Liver (tissue), 3 donors: ENCODE data around the gene DMD.

Experiments used
- ATF3 ChIP-seq: IDR thresholded peaks from 2 replicates; pipeline ENCODE4 v1.6.1; 2016; ENCODE audit warnings: antibody characterized with exemption
- CTCF ChIP-seq: fragments of 150-350 bp; IDR thresholded peaks from 2 replicates; pipeline ENCODE4 v1.5.1; 2017; ENCODE audit warnings: improper control_type of control experiment, low read depth, low read length; ENCODE audit not compliant: missing input control
- EGR1 ChIP-seq, 2 donors: IDR thresholded peaks; 2 replicates each; pipeline ENCODE4 v1.6.1; 2016 to 2018; ENCODE audit warnings: antibody characterized with exemption in 2 of 2, low read depth in 2 of 2
- FOXA1 ChIP-seq: IDR thresholded peaks from 2 replicates; pipeline ENCODE4 v1.6.1; 2016; ENCODE audit warnings: antibody characterized with exemption
- JUND ChIP-seq, 2 donors: IDR thresholded peaks; 2 replicates each; pipeline ENCODE4 v1.6.1; 2016; ENCODE audit warnings: antibody characterized with exemption in 2 of 2
- MAX ChIP-seq: IDR thresholded peaks from 2 replicates; pipeline ENCODE4 v1.6.1; 2016; ENCODE audit warnings: antibody characterized with exemption
- RAD21 ChIP-seq, 2 donors: IDR thresholded peaks; 2 replicates each; pipeline ENCODE4 v1.6.1; 2016; ENCODE audit warnings: antibody characterized with exemption in 2 of 2, mild to moderate bottlenecking in 2 of 2
- REST ChIP-seq: IDR thresholded peaks from 2 replicates; pipeline ENCODE4 v1.6.1; 2016; ENCODE audit warnings: antibody characterized with exemption, mild to moderate bottlenecking
- SP1 ChIP-seq: IDR thresholded peaks from 2 replicates; pipeline ENCODE4 v1.6.1; 2018; ENCODE audit warnings: antibody characterized with exemption, mild to moderate bottlenecking
- ZBTB33 ChIP-seq: IDR thresholded peaks from 2 replicates; pipeline ENCODE4 v1.6.1; 2016; ENCODE audit warnings: antibody characterized with exemption
- donor health status: healthy.
- donor health status: healthy.

- TF ChIP-seq MAX = no peak
- no peak for TF ChIP-seq CTCF
- no peak for TF ChIP-seq RAD21 (IDR thresholded peaks at IDR 0.05)
- TF ChIP-seq FOXA1 = no peak
- no peak for TF ChIP-seq REST
- TF ChIP-seq ZBTB33 = no peak
- no peak for TF ChIP-seq ATF3
- no peak for TF ChIP-seq EGR1 (IDR thresholded peaks at IDR 0.05; ENCODE audit: low read depth in 2 of 2)
- no peak for TF ChIP-seq SP1
- TF ChIP-seq JUND (IDR thresholded peaks at IDR 0.05) = no peak
Measured at GRCh38 chrX:31540313-31540712, 1671.0 kb downstream of the DMD start.
